Lung (tissue), 13 donors: Measurements from ENCODE around the gene DZANK1. TPM values are rescaled to one million over a fixed set of nuclear protein-coding genes. Genes with fewer than 3 reads are reported as not detected.
"Not testable (repeated sequence)": the region's sequence is repeated elsewhere in the genome, so short reads cannot be mapped to it uniquely, and the experiment has no call there.

Experiments
- ATAC-seq: fragments of 200-7000 bp; cut with Tn5 transposase; one replicate; pipeline ENCODE4 v1.9.1; 2020; ENCODE audit warnings: moderate number of reproducible peaks; ENCODE audit not compliant: insufficient read depth, low FRiP score
- DNase-seq, 3 donors: peaks; one replicate each; pipeline ENCODE4 v3.0.0-alpha.2; 2013 to 2017
- H3K27ac ChIP-seq, 2 donors: one replicate each; pipeline ENCODE4 v1.5.1; 2013; ENCODE audit warnings: mild to moderate bottlenecking in 2 of 2, moderate library complexity in 2 of 2, control low read depth in 1 of 2, inconsistent platforms in 1 of 2, low read depth in 1 of 2, low read length in 1 of 2
- H3K27me3 ChIP-seq, 3 donors: one replicate each; pipeline ENCODE4 v1.5.1; 2013; ENCODE audit warnings: low read length in 2 of 3; ENCODE audit not compliant: control insufficient read depth in 3 of 3, insufficient read depth in 3 of 3
- H3K36me3 ChIP-seq, 4 donors: one replicate each; pipeline ENCODE4 v1.5.1; 2013; ENCODE audit warnings: low read length in 4 of 4, mild to moderate bottlenecking in 1 of 4, moderate library complexity in 1 of 4; ENCODE audit not compliant: control insufficient read depth in 4 of 4, insufficient read depth in 4 of 4
- H3K4me1 ChIP-seq, 5 donors: one replicate each; pipeline ENCODE4 v1.5.1; 2013; ENCODE audit warnings: low read length in 5 of 5, mild to moderate bottlenecking in 2 of 5, moderate library complexity in 1 of 5; ENCODE audit not compliant: control insufficient read depth in 5 of 5, insufficient read depth in 5 of 5
- H3K4me3 ChIP-seq: one replicate; pipeline ENCODE4 v1.5.1; 2013; ENCODE audit warnings: mild to moderate bottlenecking, control low read depth, moderate library complexity
- H3K9ac ChIP-seq, 2 donors: one replicate each; pipeline ENCODE4 v1.5.1; 2013; ENCODE audit warnings: low read length in 2 of 2, control low read depth in 1 of 2; ENCODE audit not compliant: insufficient read depth in 1 of 2
- H3K9me3 ChIP-seq, 4 donors: one replicate each; pipeline ENCODE4 v1.5.1; 2013; ENCODE audit warnings: low read length in 3 of 4, mild to moderate bottlenecking in 1 of 4, moderate library complexity in 1 of 4; ENCODE audit not compliant: control insufficient read depth in 4 of 4, insufficient read depth in 3 of 4
- WGBS, 2 donors: extraction: QIAGEN DNeasy Blood & Tissue Kit; methylation state at CpG; one replicate each; pipeline ENCODE4 v1.1.7; 2013; 5-methylcytosine and 5-hydroxymethylcytosine counted together
- polyA plus RNA-seq, 2 donors: library from polyadenylated mRNA; stranded (reverse); fragments of 200-250 nt; gene quantifications; one replicate each; pipeline ENCODE4 v1.2.1, GENCODE V29; 2013
- small RNA-seq: library from RNA; depleted of rRNA; stranded (forward); fragments of <200 nt; gene quantifications from one replicate; pipeline ENCODE3, GENCODE V24; 2014; ENCODE audit warnings: low replicate concordance
- total RNA-seq, 2 donors: library from RNA; depleted of rRNA in 1 of 2; stranded (reverse); fragments of >200 nt in 1 of 2; gene quantifications; one replicate each; pipeline ENCODE4 v1.2.1, GENCODE V29; 2014 to 2021
- TF ChIP-seq, protein P1 (sequence below): IDR thresholded peaks from 2 replicates; pipeline ENCODE4 v1.5.1; 2012; ENCODE audit warnings: mild to moderate bottlenecking; ENCODE audit errors: control extremely low read depth, extremely low read depth
- donor health status: control.
- donor health status: control.
- donor health status: Bipolar disorder and iron deficiency.
- donor health status: healthy.
- donor health status: DM: yes; HTN: yes; CAD: no.

DZANK1 gene
- total and polyA plus RNA-seq, 4 donors, result 1.8 to 7.6 (median 4.7) TPM

DNA sequence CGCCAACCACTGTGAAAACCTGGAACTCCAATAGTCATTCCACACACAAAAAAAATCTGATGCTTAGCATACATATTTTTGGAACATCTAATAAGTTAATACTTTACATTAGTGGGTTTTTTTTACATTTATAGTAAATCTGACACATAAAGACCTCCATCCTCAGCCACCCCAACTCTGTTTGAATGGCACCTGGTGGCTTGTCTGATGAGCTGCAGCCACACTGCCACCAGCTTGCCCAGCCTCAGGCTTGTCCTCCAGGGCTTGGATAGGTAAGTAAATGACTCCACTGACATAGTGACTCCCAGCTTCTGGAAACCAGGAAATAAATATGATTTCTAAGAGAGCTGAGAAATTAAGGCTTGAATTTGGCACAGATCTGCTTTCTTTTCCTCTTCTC lies 107.0 kb downstream of the DZANK1 start:
- Histone ChIP-seq H3K4me3 (no peak overlapping the region), H3K9ac (no peak overlapping the region), H3K27ac (no peak overlapping the region), H3K9me3 (no peaks in the 10 kb centered on the region), H3K36me3 (no peaks in the 10 kb centered on the region), H3K27me3 (no peaks in the 10 kb centered on the region), H3K4me1 (peaks cover 0 to 1% (median 0%) of the 10 kb centered on the region in 5 donors)
- 88 to 97% methylated on average over 1 of the region's 1 CpG for WGBS, 2 donors
- TF ChIP-seq, protein P1, sequence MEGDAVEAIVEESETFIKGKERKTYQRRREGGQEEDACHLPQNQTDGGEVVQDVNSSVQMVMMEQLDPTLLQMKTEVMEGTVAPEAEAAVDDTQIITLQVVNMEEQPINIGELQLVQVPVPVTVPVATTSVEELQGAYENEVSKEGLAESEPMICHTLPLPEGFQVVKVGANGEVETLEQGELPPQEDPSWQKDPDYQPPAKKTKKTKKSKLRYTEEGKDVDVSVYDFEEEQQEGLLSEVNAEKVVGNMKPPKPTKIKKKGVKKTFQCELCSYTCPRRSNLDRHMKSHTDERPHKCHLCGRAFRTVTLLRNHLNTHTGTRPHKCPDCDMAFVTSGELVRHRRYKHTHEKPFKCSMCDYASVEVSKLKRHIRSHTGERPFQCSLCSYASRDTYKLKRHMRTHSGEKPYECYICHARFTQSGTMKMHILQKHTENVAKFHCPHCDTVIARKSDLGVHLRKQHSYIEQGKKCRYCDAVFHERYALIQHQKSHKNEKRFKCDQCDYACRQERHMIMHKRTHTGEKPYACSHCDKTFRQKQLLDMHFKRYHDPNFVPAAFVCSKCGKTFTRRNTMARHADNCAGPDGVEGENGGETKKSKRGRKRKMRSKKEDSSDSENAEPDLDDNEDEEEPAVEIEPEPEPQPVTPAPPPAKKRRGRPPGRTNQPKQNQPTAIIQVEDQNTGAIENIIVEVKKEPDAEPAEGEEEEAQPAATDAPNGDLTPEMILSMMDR, result no peak
- DNase-seq, result no peak
- no peak for ATAC-seq

DNA sequence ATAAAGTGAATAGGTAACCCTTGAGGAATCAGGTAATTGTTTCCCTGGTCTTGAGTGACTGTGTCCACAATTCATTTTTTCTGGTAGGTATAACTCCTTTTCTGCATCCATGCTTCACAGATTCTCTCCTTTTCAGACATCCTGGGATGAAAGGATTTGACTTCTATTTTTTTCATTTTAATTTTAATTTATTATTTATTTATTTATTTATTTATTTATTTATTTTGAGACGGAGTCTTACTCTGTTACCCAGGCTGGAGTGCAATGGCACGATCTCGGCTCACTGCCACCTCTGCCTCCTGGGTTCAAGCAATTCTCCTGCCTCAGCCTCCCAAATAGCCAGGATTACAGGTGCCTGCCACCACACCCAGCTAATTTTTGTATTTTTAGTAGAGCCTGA lies 117.1 kb downstream of the DZANK1 start:
- not testable (repeated sequence) for H3K4me3 ChIP-seq, H3K36me3 ChIP-seq, ATAC-seq, H3K9ac ChIP-seq, DNase-seq, H3K4me1 ChIP-seq, H3K27ac ChIP-seq, H3K9me3 ChIP-seq, H3K27me3 ChIP-seq
- WGBS, 2 donors, result 54 to 65% methylated on average over 3 of the region's 3 CpGs

Small RNA genes lying within 50 kb of the gene (small RNA-seq; reads per million reads assigned to genes)
- gene MIR3192 (not detected), gene RNA5SP476 (not detected)

Other genes with a start within 250 kb of the DZANK1 start
- 10 to 100 TPM; 10.5 to 27.1 TPM for gene ZNF133, start 178.5 kb downstream of the DZANK1 start, total RNA-seq
- 1 to 10 TPM; 7.8 to 9.3 TPM for gene ZNF133, start 178.5 kb downstream of the DZANK1 start, polyA plus RNA-seq
- gene POLR3F, start 360 bp upstream of the DZANK1 start, total RNA-seq, result 10 to 100 TPM in 1 of 2 donors, 1 to 10 TPM in 1; 7.3 to 13.3 TPM
- gene POLR3F, start 360 bp upstream of the DZANK1 start, polyA plus RNA-seq, result 1 to 10 TPM; 6.5 to 7.7 TPM
- 10 to 100 TPM; 13.1 to 19.3 TPM for gene RBBP9, start 30.2 kb upstream of the DZANK1 start, total RNA-seq
- 1 to 10 TPM; 6.3 to 7.5 TPM for gene RBBP9, start 30.2 kb upstream of the DZANK1 start, polyA plus RNA-seq
- gene SEC23B, start 40.9 kb upstream of the DZANK1 start, total RNA-seq, result 10 to 100 TPM; 52.6 to 79.5 TPM
- 10 to 100 TPM; 10.3 to 63.0 TPM for gene SEC23B, start 40.9 kb upstream of the DZANK1 start, polyA plus RNA-seq
- 10 to 100 TPM; 53.5 to 55.3 TPM for gene SMIM26, start 100.4 kb upstream of the DZANK1 start, total RNA-seq
- gene SMIM26, start 100.4 kb upstream of the DZANK1 start, polyA plus RNA-seq, result 100 to 1,000 TPM in 1 of 2 donors, 10 to 100 TPM in 1; 80.5 to 216 TPM
- 10 to 100 TPM; 22.6 to 39.2 TPM for gene DTD1, start 121.0 kb upstream of the DZANK1 start, total RNA-seq
- 10 to 100 TPM; 17.4 to 26.5 TPM for gene DTD1, start 121.0 kb upstream of the DZANK1 start, polyA plus RNA-seq